ENCODE data around the gene PLAAT4.
A peak's percentile ranks its signal among the peaks of the same experiment; 100 is the strongest.

DNA sequence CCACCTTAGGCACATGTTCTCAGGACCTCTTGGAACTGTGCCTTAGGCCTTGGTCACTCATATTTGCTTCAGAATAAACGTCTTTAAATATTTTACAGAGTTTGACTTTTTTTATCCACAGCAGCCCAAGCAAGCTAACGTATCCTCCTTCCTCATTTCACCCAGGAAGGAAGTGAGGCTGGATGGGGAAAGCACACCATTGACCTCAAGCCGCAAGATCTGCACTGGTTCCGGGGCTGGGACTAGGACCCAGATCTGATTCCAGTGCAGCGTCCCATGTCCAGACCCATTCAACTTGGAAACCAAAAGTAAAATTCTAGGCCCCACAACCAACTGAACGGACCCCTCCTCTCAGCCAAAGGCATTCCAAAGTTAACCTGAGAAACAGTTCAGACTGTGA is 33.1 kb upstream of the PLAAT4 start:
- TF ChIP-seq, protein P1, sequence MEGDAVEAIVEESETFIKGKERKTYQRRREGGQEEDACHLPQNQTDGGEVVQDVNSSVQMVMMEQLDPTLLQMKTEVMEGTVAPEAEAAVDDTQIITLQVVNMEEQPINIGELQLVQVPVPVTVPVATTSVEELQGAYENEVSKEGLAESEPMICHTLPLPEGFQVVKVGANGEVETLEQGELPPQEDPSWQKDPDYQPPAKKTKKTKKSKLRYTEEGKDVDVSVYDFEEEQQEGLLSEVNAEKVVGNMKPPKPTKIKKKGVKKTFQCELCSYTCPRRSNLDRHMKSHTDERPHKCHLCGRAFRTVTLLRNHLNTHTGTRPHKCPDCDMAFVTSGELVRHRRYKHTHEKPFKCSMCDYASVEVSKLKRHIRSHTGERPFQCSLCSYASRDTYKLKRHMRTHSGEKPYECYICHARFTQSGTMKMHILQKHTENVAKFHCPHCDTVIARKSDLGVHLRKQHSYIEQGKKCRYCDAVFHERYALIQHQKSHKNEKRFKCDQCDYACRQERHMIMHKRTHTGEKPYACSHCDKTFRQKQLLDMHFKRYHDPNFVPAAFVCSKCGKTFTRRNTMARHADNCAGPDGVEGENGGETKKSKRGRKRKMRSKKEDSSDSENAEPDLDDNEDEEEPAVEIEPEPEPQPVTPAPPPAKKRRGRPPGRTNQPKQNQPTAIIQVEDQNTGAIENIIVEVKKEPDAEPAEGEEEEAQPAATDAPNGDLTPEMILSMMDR (IDR thresholded peaks at IDR 0.05; ENCODE audit: insufficient read depth, low read length), result no peak
- TF ChIP-seq POLR2AphosphoS5 (IDR thresholded peaks at IDR 0.05; ENCODE audit: low read depth) (peak; percentile 92), GABPA (IDR thresholded peaks at IDR 0.05; ENCODE audit: low read depth) (peak; percentile 61)
- TF ChIP-seq, protein P2, sequence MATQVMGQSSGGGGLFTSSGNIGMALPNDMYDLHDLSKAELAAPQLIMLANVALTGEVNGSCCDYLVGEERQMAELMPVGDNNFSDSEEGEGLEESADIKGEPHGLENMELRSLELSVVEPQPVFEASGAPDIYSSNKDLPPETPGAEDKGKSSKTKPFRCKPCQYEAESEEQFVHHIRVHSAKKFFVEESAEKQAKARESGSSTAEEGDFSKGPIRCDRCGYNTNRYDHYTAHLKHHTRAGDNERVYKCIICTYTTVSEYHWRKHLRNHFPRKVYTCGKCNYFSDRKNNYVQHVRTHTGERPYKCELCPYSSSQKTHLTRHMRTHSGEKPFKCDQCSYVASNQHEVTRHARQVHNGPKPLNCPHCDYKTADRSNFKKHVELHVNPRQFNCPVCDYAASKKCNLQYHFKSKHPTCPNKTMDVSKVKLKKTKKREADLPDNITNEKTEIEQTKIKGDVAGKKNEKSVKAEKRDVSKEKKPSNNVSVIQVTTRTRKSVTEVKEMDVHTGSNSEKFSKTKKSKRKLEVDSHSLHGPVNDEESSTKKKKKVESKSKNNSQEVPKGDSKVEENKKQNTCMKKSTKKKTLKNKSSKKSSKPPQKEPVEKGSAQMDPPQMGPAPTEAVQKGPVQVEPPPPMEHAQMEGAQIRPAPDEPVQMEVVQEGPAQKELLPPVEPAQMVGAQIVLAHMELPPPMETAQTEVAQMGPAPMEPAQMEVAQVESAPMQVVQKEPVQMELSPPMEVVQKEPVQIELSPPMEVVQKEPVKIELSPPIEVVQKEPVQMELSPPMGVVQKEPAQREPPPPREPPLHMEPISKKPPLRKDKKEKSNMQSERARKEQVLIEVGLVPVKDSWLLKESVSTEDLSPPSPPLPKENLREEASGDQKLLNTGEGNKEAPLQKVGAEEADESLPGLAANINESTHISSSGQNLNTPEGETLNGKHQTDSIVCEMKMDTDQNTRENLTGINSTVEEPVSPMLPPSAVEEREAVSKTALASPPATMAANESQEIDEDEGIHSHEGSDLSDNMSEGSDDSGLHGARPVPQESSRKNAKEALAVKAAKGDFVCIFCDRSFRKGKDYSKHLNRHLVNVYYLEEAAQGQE (IDR thresholded peaks at IDR 0.05; ENCODE audit: insufficient replicate concordance, low read depth), result no peak

Data from HL-60 (cell line).